GM19395 (cell line): Measurements from ENCODE around the gene ING5.
"Not testable (repeated sequence)": the region's sequence is repeated elsewhere in the genome, so short reads cannot be mapped to it uniquely, and the experiment has no call there.

Experiments used
- ATAC-seq: cut with Tn5 transposase; IDR thresholded peaks from one replicate; pipeline ENCODE4 v1.9.1; 2021; ENCODE audit warnings: mild to moderate bottlenecking, moderate library complexity; ENCODE audit not compliant: unreplicated experiment

ING5 gene

DNA sequence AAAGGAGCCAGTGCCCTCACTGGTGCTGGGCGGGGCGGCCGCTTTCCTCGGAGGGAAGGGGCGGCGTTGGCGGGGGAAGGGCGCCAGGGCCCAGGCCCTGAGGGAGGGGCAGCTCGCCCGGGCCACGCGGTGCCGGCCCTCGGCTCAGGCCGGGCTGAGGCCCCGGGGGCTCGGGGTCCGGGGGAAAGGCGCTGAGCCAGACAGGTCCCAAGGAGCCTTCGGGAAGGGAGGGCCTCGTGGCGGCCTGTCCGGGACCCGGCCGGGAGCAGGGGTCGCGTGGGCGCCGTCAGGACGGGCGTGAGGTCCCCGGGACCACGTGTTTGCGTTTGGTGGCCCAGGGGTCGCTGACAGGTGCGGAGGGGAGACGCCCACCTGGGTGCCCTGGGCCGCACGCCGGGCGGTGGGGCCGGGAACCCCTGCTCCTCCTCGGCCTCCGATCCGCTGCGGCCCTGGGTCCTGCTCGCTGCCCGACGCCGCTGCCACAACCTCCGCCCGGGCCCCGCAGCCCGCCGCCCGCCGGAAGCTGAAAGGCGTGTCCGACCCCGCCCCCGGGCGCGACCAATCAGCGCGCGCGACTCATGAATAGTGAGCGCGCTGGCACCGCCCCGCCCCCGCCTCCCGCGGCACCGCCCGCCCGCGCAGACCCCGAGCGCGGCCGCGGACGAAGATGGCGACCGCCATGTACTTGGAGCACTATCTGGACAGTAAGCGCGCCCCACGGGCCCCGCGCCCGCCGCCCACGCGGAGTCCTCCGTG, at the start of gene ING5:
ING5 (plus strand) TSS at position 641 of the 756 bp plus-strand sequence; CDS start at position 668, 27 bp downstream.
- peak; percentile 63 for ATAC-seq

DNA sequence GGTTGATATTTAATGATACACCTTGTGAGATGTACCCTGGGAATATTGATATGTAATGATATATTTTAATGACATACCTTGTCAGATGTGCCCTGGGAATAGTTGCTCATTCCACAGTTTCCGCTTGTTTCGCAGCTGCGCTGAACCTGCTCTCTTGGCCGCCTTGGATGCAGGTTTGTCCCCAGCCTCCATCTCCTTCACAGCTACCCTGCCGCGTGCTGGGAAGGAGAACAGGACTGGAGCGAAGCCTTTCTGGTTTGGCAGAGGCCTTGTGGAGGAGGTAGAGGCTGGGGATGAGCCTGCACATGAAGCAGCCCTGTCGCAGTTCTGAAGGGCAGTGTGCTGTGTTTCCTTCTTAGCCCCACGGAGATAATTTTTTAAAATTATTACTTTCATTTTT, 49.7 kb upstream of the ING5 start:
- no peak for ATAC-seq

DNA sequence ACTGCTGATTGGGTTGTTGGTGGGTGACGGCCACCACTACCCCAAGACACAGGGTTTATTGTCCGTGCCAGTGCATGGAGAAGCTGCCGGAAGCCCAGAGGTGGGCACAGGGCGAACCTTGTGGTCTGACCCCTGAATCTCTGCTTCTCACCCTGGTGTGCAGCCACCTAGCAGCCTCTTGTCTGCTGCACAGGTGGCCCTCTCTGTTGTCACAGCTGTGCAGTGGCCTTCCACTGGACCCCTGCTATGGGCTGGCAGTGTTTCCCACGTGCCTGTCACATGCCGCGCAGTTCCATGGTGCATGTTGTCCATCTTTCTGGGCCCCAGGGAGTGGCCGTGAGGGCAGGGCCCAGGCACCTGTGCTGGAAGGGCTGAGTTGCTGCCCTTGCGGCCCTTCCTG, 49.1 kb upstream of the ING5 start:
- ATAC-seq, result no peak

DNA sequence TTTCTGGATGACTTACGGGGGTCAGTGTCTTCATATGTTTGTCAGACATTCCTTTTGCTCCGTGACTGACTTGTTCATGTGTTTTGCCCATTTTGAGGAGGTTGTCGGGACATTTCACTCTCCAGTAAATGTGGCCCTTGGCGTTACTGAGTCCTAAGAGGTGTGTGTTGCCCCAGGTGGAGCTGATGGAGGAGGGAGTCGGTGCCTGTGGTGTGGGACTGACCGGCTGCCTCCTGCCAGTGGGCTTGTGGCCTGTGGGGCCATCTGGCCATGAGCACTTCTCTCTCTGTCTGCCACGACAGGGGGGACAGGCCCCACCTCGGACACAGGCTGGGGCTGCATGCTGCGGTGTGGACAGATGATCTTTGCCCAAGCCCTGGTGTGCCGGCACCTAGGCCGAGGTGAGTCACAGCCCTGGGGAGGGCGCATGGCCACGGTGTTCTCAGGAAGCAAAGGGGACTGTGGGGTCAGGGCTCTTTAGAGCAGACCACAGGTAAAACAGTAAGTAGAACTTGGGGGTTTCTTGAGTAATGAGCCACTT, 48.6 kb upstream of the ING5 start:
- ATAC-seq, result no peak

DNA sequence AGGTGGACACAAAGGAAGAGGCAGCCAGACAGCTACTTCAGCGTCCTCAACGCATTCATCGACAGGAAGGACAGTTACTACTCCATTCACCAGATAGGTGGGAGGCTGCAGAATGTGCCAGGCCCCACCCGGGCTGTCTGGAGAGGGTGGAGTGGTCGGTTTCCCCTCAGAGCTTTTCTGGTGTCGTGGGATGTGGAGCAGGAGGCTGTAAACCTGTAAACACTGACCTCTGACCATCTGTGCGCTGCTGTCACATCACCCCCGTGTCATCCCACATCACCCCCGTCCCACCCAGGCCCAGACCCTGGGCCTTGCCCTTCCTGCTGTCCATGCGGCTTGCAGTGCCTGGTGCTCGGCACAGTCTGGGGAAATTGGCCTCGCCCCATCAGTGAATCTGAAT, 47.3 kb upstream of the ING5 start:
- ATAC-seq, result no peak

DNA sequence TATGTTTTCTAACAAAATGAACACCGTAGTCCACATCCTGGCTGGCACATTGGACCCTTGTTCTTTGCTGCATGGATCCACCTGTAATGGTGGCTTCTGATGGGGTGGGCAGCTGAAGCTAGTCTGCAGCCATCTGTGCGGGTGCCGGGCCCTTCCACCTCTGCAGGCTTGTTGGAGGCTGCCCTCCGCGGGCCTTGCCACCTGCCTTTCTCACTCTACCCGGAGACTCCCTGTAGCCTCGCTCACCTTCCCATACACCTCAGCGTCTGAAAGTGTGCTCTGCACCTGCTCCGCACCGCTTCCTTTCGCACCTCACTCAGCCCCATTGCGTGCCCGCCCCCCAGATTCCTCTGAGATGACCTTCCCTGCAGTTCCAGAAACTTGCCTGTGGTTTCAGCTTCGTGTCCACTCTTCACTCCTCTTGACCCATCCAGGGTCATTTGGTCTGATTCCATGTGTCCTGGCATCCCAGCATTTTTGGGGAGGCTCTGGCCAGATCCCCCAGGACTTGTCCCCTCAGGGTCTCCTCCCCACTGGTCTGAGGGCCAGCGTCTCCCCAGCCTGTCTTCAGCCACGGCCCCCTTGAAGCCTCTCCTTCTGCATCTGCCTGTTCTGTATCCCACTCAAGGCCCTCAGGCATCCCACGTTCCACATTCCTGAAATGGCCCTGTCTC, 46.2 kb upstream of the ING5 start:
- no peak for ATAC-seq

DNA sequence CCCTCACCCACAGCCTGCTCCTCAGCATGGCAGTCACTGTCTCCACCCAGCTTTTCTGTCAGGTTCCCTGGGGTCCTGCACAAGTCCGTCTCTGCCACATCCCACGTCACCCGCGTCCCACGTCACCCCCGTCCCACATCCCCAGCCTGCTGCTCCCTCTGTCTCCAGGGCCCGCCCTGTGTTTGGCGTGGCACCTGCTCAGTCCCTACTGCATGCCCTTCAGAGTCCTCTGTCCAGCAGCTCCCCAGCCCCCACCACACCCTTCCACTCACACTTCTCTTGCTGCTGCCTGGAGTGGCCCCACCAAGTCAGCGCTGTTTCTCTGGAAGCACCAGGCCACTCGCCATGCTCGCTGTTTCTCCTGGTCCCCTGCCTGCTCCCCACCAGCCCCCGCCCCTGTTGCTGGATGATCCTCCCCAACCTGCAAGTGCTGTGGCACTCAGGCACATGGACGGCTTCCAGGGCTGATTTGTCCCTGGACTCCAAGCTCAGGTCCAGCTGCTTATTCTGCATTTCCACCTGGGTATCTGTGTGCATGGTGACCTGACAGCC, 45.6 kb upstream of the ING5 start:
- no peak for ATAC-seq

DNA sequence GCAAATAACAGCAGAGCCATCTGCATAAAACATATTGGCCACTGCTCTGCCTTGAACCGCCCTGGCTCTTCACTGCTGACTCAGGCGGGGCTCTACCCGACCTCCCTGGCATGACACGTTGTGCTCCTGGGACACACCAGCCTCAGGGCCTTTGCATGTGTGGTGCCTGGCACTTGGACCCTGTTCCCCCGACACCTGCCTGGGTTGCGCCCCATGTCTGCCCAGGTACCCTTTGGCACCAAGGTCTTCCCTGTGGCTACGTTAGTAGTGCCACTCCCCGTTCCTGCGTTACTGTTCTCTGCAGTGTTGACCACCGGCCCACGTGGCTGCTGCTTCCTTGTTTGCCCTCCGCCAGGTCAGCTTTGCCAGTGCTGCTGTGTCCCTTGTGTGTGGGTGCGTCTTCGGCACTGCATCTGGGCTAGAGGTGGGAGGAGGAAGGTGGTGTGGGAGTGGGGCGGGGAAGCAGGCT, 44.0 kb upstream of the ING5 start:
- ATAC-seq, result no peak

DNA sequence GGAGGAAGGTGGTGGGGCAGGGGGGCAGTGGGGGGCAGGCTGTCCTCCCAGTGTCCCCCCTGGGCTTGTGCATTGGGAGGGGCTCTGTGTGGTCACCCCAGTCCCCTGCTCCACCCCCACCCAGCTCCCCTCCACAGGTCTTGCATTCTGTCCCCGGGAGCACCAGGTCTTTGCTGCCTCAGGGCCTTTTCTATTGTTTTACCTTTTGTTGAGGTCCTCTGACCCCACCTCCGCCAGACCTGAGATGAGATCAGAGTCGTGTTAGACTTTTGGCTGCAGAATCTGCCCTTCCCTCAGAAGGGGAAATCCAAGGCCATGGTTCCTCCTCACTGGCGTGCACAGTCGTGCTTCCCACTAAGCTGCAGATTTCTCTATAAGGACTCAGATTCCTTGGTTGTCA, 43.5 kb upstream of the ING5 start:
- ATAC-seq, result no peak

DNA sequence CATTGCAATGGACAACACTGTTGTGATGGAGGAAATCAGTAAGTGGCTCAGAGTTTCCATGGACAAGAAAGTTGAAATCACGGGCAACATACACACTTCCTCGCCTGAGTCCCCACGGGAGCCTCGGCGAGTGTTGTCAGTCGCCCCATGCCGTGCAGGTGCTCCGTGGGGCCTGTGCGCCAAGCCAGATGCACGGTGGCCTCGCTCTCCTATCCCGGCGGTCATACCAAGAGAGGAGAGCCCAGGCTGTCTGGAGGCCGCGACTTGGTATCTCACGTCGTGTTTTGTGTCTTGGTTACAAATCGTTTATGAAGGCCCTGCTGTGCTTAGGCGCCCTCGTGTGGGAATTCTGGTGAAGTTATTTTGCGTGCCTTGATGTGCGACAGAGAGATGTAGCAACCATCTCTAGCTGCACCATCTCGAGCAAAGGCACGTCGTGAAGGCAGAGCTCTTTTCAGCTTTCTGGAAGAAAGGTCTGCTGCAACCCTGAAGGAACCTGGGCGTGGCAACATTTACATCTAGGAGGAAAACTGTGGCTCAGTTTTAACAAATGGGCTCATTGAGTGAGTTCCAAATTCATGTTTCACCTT, 42.6 kb upstream of the ING5 start:
- no peak for ATAC-seq

DNA sequence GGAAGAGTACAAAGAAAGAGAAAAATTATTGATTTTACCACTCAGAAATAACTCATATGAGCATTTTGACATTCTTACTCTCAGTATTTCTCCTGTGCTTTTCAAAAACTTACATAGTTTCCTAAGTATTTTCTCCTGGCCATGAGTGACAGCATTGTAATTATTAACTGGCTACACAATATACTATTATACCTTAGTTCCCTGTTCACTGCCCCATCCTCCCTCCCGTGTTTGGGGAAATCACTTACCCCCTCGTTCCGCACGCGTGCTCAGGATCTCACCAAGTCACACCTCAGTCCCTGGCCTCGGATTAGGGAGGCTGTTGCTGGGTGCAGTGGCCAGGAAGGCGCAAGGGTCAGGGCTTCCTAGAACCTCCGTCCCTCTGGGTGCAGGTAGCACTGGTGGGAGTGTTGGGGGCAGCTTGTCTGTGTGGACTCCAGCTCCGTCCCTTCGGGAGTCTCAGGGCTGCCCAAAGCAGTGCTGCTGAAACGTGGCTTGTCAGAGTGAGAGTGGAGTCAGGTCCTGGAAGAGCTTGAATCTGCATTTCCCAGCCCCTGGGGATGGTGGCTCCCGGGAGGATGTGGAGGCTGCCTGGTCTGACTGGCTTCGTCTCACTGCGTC, 41.1 kb upstream of the ING5 start:
- ATAC-seq, result no peak

DNA sequence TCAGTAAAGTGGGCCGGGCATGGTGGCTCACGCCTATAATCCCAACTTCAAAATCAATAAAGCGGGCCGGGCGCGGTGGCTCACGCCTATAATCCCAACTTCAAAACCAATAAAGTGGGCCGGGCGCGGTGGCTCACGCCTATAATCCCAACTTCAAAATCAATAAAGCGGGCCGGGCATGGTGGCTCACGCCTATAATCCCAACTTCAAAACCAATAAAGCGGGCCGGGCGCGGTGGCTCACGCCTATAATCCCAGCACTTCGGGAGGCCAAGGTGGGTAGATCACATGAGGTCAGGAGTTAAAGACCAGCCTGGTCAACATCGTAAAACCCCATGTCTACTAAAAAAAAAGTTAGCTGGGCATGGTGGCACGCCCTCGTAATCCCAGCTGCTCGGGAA, 39.1 kb upstream of the ING5 start:
- not testable (repeated sequence) for ATAC-seq

DNA sequence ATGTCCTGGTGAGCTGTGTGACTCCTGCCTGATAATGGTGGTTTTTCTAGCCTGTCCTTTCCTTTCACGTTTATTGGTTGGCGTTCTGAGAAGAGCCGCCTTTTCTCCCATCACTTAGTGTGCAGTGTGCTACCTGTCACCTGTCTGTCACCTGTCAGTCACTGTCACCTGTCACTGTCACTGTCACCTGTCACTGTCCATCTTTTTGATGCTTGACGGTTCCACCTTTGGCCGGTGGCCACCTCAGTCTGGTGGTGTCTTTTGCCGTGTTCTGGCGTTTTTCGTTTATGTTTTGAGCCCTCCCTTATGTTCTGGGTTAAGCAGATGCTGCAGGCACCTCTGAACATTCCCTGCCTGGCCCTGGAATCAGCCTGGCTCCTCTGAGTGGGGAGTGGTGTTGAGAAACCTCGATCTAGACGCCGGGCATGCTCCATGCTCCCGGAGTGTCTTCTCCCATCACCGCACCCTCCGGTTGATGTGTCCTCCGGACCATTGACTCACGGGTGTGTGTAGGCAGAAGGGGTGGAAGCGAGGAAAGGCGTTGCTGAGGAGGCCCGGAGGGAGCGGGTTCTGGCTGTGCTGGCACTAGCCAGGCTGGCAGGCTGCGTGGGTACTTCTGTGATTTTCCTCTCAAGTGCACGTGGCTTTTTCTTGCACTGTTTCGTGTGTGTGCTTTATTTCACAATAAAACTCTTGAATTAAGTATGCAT, 36.0 kb upstream of the ING5 start:
- no peak for ATAC-seq

DNA sequence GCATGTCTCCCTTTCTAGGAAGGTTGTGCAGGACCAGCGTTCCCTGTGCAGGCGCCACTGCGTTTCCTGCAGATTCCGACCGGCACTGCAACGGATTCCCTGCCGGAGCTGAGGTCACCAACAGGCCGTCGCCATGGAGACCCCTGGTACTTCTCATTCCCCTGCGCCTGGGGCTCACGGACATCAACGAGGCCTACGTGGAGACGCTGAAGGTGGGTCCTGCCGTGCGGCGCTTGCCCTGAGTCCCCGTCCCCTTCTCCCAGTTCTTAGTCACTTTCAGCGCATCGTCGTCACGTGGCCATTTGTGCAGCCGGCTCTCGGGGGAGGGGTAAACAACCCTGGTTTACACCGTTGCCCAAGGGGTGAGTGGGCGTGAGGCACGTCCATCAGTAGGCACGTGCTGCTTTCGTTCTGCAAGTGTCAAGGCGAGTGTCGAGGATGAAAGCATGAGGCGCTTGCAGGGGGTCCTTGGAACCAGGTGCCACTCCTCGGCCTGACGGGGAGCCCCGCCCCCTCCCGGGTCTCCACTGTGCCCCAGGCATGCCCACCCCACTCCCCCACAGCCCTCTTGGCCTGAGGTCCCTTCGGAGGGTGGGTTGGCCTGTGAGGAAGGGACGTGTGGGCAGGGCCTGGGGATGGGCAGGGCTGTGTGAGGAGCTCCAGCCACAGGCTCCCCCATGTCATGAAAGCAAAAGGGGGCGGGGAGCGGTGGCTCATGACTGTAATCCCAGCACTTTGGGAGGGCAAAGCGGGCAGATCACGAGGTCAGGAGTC, 35.0 kb upstream of the ING5 start:
- ATAC-seq, result no peak

DNA sequence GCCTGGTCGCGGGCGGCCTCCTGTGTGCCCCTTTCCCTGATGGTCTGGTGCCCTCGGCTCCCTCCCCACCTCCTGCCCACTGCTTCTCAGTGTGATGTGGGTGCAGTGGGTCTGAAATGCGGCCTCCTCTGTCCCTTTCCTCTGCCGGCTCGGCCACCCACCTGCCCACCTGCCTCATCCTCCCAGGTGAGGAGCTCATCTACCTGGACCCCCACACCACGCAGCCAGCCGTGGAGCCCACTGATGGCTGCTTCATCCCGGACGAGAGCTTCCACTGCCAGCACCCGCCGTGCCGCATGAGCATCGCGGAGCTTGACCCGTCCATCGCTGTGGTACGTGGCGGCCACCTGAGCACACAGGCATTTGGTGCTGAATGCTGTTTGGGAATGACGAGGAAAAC, 33.5 kb upstream of the ING5 start:
- no peak for ATAC-seq

DNA sequence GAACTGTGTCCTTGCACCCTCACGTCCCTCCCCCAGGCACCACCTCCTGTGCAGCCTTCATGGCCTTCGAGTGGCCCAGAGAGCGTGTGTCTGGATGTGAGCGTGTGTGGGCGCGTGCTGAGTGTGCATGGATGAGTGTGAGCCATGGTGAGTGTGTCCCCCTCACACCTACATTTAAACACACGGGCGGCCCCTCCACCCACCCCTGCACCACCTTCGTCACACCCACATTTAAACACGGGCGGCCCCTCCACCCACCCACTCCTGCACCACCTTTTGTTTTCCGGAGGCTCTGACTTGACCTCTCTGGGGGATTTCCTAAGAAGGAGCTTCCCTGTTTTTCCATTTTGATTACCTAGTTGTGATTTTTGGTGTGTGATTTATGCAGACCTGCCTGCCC, 33.0 kb upstream of the ING5 start:
- ATAC-seq, result no peak

DNA sequence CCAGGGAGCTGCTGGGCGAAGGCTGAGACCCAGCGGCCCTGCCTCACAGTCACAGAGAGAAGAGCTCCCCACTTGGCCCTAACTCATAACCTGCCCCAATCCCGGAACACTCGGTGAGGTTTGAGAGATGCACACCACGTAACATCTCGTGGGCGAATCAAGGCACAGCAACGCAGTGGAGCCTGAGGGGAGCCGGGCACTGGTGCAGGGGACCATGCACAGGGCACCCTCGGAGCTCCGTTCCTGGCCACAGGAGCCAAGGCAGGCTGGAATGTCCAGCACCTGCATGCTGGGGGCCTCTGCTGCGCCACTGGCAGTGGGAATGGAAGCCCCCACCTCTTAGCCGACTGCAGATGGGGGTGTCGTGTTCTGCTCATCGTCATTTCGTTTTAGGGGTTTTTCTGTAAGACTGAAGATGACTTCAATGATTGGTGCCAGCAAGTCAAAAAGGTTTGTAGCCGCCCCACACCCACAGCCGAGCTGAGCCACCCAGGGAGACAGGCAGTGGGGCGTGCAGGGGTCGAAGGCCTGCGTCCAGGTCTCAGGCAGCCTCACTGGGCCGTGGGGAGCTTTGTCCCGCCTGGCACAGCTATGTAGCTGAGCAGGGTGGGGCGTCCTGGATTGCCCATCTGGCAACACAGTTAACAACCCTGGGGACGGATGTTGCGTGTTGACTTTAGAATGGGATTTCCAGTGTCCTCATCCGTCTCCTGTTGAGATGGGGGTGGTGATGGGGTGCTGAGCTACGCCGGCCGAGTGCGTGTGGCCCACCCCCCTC, 31.3 kb upstream of the ING5 start:
- ATAC-seq, result no peak

DNA sequence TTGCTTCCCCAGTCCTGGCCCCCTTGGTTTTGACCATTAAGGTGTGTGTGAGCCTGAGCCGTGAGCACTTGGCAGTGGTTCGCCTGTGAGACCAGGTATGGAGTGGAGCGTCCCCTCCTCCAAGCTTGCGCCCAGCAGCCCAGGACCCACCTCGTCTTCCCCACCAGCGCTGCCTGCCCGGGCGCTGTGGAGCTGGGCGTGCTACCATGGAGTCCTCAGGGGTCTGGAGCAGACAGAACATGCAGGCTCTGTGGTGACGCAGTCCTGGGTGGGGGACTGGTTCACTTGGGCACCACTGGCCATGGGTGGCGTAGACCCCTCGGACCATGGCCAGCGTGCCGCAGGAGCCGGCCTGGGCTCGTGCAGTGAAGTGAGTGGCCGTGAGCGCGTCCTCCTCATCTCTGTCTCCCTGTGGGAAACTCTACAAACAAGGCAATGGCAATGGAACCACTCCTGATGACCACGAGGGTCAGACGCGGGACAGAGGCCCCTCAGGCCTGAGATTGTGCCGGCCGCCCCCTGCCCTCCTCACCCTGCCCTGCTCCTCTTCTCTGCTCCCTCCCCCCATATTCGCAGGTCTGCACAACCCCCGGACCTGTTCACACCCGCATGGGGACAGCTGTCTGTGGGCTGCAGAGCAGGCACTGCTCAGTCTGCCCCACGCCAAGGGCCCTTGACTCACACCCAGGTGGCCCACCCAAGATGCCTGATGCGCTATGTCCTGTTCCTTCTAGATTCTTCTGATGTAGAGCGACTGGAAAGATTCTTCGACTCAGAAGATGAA, 30.2 kb upstream of the ING5 start:
- ATAC-seq, result no peak
